Stimulated activated memory B cell treated with anti-CD40 and anti-IgM and Interleukin-4, amounts not matched to agents 10 μg/mL and 1 μg/mL and 100 μg/mL, for 72 hours (primary cell): Measurements from ENCODE around the gene KRTAP5-2.
A peak's percentile ranks its signal among the peaks of the same experiment; 100 is the strongest.

ENCODE experiments used
- ATAC-seq: fragments of 150-1000 bp; cut with Tn5 transposase; 2 replicates; pipeline ENCODE4 v1.10.0; 2021
- H3K27ac Mint-ChIP-seq: one replicate; pipeline ENCODE4 v1.8.0; 2022; ENCODE audit warnings: mild to moderate bottlenecking, mixed read lengths
- H3K27me3 Mint-ChIP-seq: one replicate; pipeline ENCODE4 v1.8.0; 2022; ENCODE audit warnings: mixed read lengths
- H3K36me3 Mint-ChIP-seq: one replicate; pipeline ENCODE4 v1.8.0; 2022; ENCODE audit warnings: mixed read lengths
- H3K4me1 Mint-ChIP-seq: one replicate; pipeline ENCODE4 v1.8.0; 2022; ENCODE audit warnings: mixed read lengths
- H3K4me3 Mint-ChIP-seq: one replicate; pipeline ENCODE4 v1.8.0; 2022; ENCODE audit warnings: mild to moderate bottlenecking, moderate library complexity, mixed read lengths
- H3K9me3 Mint-ChIP-seq: one replicate; pipeline ENCODE4 v1.8.0; 2022; ENCODE audit warnings: mixed read lengths

The KRTAP5-2 gene

GRCh38 chr11:1547467-1548098 is 50.5 kb downstream of the KRTAP5-2 start:
- H3K27me3 Mint-ChIP-seq: peaks cover 29% of the 10 kb centered on the region
- H3K4me1 Mint-ChIP-seq: peaks cover 15% of the 10 kb centered on the region
- no peak for ATAC-seq
- no peaks in the 10 kb centered on the region for H3K36me3 Mint-ChIP-seq
- peak overlapping the region; percentile 68 for H3K4me3 Mint-ChIP-seq
- peaks cover 11% of the 10 kb centered on the region for H3K9me3 Mint-ChIP-seq
- H3K27ac Mint-ChIP-seq: no peak overlapping the region
